ENCODE results near the gene TMC3. TPM values are rescaled to one million over a fixed set of nuclear protein-coding genes. Genes with fewer than 3 reads are reported as not detected.

TMC3 gene
- total RNA-seq, 1 experiment from 2014 or later: not detected

GRCh38 chr15:81381720-81382119, 7.7 kb upstream of the TMC3 start:
- CTCF ChIA-PET: no interaction called here
- peaks cover 2% of the 10 kb centered on the region; the same call in 1 of the 2 replicates for H3K4me1 ChIP-seq
- no TSS peak for BruUV-seq (replicated peaks)

GRCh38 chr15:81380668-81381067, 6.7 kb upstream of the TMC3 start:
- ChIA-PET POLR2A (no interaction called here), CTCF (no interaction called here)
- H3K9me3 ChIP-seq: no peaks in the 10 kb centered on the region
- no peak overlapping the region for H3K4me3 ChIP-seq (ENCODE audit: low read depth, low read length)
- Mint-ChIP-seq H3K9me3 (ENCODE audit: unreplicated experiment) (no peaks in the 10 kb centered on the region), H3K36me3 (ENCODE audit: insufficient read depth, unreplicated experiment) (no peaks in the 10 kb centered on the region), H3K27me3 (ENCODE audit: insufficient read depth, unreplicated experiment) (no peaks in the 10 kb centered on the region), H3K4me3 (ENCODE audit: unreplicated experiment) (no peak overlapping the region), H3K4me1 (ENCODE audit: low read depth, unreplicated experiment) (no peaks in the 10 kb centered on the region), H3K27ac (ENCODE audit: unreplicated experiment) (no peak overlapping the region)
- peaks cover 10% of the 10 kb centered on the region; the same call in 1 of the 2 replicates for H3K4me1 ChIP-seq
- no TSS peak for BruUV-seq (replicated peaks)
- DNase-seq: no peak
- H3K27me3 ChIP-seq (replicated peaks; ENCODE audit: control insufficient read depth, insufficient read depth, low read length): no peaks in the 10 kb centered on the region
- H3K36me3 ChIP-seq (ENCODE audit: control insufficient read depth, insufficient read depth, low read length): no peaks in the 10 kb centered on the region
- no peak for TF ChIP-seq CTCF (IDR thresholded peaks at IDR 0.05; ENCODE audit: insufficient read depth in 1 of 2, low read depth in 1 of 2, low read length in 1 of 2, severe bottlenecking in 1 of 2, unreplicated experiment in 1 of 2)
- intact Hi-C loops (cut with micrococcal nuclease; ENCODE audit: unreplicated experiment): no loop called here

More at GRCh38 chr15:81381720-81382119, 7.7 kb upstream of the TMC3 start:
- no peak overlapping the region for H3K4me3 Mint-ChIP-seq (ENCODE audit: unreplicated experiment)
- no peak for DNase-seq
- intact Hi-C loops (cut with micrococcal nuclease; ENCODE audit: unreplicated experiment): no loop called here
- H3K9me3 ChIP-seq: no peaks in the 10 kb centered on the region
- POLR2A ChIA-PET: no interaction called here
- no peak for TF ChIP-seq CTCF (IDR thresholded peaks at IDR 0.05; ENCODE audit: insufficient read depth in 1 of 2, low read depth in 1 of 2, low read length in 1 of 2, severe bottlenecking in 1 of 2, unreplicated experiment in 1 of 2)
- H3K36me3 Mint-ChIP-seq (ENCODE audit: insufficient read depth, unreplicated experiment): no peaks in the 10 kb centered on the region
- H3K27me3 ChIP-seq (replicated peaks; ENCODE audit: control insufficient read depth, insufficient read depth, low read length): no peaks in the 10 kb centered on the region
- H3K4me3 ChIP-seq (ENCODE audit: low read depth, low read length): no peak overlapping the region
- no peaks in the 10 kb centered on the region for H3K9me3 Mint-ChIP-seq (ENCODE audit: unreplicated experiment)
- no peaks in the 10 kb centered on the region for H3K27me3 Mint-ChIP-seq (ENCODE audit: insufficient read depth, unreplicated experiment)
- H3K36me3 ChIP-seq (ENCODE audit: control insufficient read depth, insufficient read depth, low read length): no peaks in the 10 kb centered on the region
- H3K4me1 Mint-ChIP-seq (ENCODE audit: low read depth, unreplicated experiment): no peaks in the 10 kb centered on the region
- H3K27ac Mint-ChIP-seq (ENCODE audit: unreplicated experiment): no peak overlapping the region

- no peaks in the 10 kb centered on the region for H3K36me3 Mint-ChIP-seq (ENCODE audit: insufficient read depth, unreplicated experiment)
- DNase-seq: no peak
- no TSS peak for BruUV-seq (replicated peaks)
- no peaks in the 10 kb centered on the region for H3K9me3 Mint-ChIP-seq (ENCODE audit: unreplicated experiment)
- no peak overlapping the region for H3K4me3 Mint-ChIP-seq (ENCODE audit: unreplicated experiment)
- ChIA-PET CTCF (no interaction called here), POLR2A (no interaction called here)
- H3K27ac Mint-ChIP-seq (ENCODE audit: unreplicated experiment): no peak overlapping the region
- Histone ChIP-seq H3K4me1 (peaks cover 14% of the 10 kb centered on the region; the same call in 1 of the 2 replicates), H3K36me3 (ENCODE audit: control insufficient read depth, insufficient read depth, low read length) (no peaks in the 10 kb centered on the region), H3K27me3 (replicated peaks; ENCODE audit: control insufficient read depth, insufficient read depth, low read length) (no peaks in the 10 kb centered on the region), H3K9me3 (no peaks in the 10 kb centered on the region), H3K4me3 (ENCODE audit: low read depth, low read length) (no peak overlapping the region)
- no peak for TF ChIP-seq CTCF (IDR thresholded peaks at IDR 0.05; ENCODE audit: insufficient read depth in 1 of 2, low read depth in 1 of 2, low read length in 1 of 2, severe bottlenecking in 1 of 2, unreplicated experiment in 1 of 2)
- H3K27me3 Mint-ChIP-seq (ENCODE audit: insufficient read depth, unreplicated experiment): no peaks in the 10 kb centered on the region
- intact Hi-C loops (cut with micrococcal nuclease; ENCODE audit: unreplicated experiment): no loop called here
- no peaks in the 10 kb centered on the region for H3K4me1 Mint-ChIP-seq (ENCODE audit: low read depth, unreplicated experiment)
These were observed 6.2 kb upstream of the TMC3 start for GRCh38 chr15:81380203-81380602.
